NT2/D1 (cell line): ENCODE measurements around the gene LRRC41.

Experiments used
- DNase-seq: peaks from one replicate; pipeline ENCODE4 v3.0.0-alpha.2; 2011; ENCODE audit warnings: low read depth, low spot score
- H3K27me3 ChIP-seq: 2 replicates; pipeline ENCODE4 v1.6.0; 2011; ENCODE audit warnings: mild to moderate bottlenecking; ENCODE audit not compliant: insufficient read length, insufficient read depth
- H3K36me3 ChIP-seq: 2 replicates; pipeline ENCODE4 v1.6.1; 2011; ENCODE audit warnings: mild to moderate bottlenecking, low read length, mixed read lengths; ENCODE audit not compliant: insufficient read depth, insufficient read length
- H3K4me1 ChIP-seq: 2 replicates; pipeline ENCODE4 v1.5.1; 2011; ENCODE audit not compliant: insufficient read depth, insufficient read length
- H3K4me3 ChIP-seq: 2 replicates; pipeline ENCODE4 v1.5.1; 2011; ENCODE audit warnings: low read depth; ENCODE audit not compliant: insufficient read length
- H3K9ac ChIP-seq: 2 replicates; pipeline ENCODE4 v1.6.0; 2011; ENCODE audit warnings: low read depth; ENCODE audit not compliant: insufficient read length
- H3K9me3 ChIP-seq: 2 replicates; pipeline ENCODE4 v1.5.1; 2011; ENCODE audit warnings: mild to moderate bottlenecking, low read length; ENCODE audit not compliant: insufficient read depth
- SUZ12 ChIP-seq: IDR thresholded peaks from 2 replicates; pipeline ENCODE4 v1.6.1; 2011; ENCODE audit not compliant: insufficient read length, insufficient read depth; ENCODE audit errors: extremely low read depth
- YY1 ChIP-seq: IDR thresholded peaks from 2 replicates; pipeline ENCODE4 v1.6.1; 2011; ENCODE audit not compliant: insufficient read length, insufficient read depth
- ZNF274 ChIP-seq: IDR thresholded peaks from 2 replicates; pipeline ENCODE4 v1.6.1; 2011; ENCODE audit warnings: mild to moderate bottlenecking, low read depth, low read length

The LRRC41 gene

GRCh38 chr1:46278807-46279206, 24.6 kb downstream of the LRRC41 start:
- Histone ChIP-seq H3K9me3 (no peaks in the 10 kb centered on the region), H3K9ac (no peak overlapping the region), H3K4me3 (no peak overlapping the region), H3K4me1 (no peaks in the 10 kb centered on the region), H3K27me3 (no peaks in the 10 kb centered on the region), H3K36me3 (peaks cover 96% of the 10 kb centered on the region)
- no peak for TF ChIP-seq ZNF274
- no peak for TF ChIP-seq SUZ12
- TF ChIP-seq YY1: no peak
- DNase-seq: no peak

- Histone ChIP-seq H3K9me3 (no peaks in the 10 kb centered on the region), H3K9ac (no peak overlapping the region), H3K36me3 (peaks cover 99% of the 10 kb centered on the region), H3K27me3 (no peaks in the 10 kb centered on the region), H3K4me3 (no peak overlapping the region), H3K4me1 (no peaks in the 10 kb centered on the region)
- DNase-seq: no peak
- TF ChIP-seq SUZ12: no peak
- TF ChIP-seq ZNF274: no peak
- no peak for TF ChIP-seq YY1
Observed at GRCh38 chr1:46277658-46278373, 25.6 kb downstream of the LRRC41 start.

- no peaks in the 10 kb centered on the region for H3K9me3 ChIP-seq
- no peak for DNase-seq
- peaks cover 99% of the 10 kb centered on the region for H3K36me3 ChIP-seq
- H3K4me1 ChIP-seq: no peaks in the 10 kb centered on the region
- H3K9ac ChIP-seq: no peak overlapping the region
- H3K4me3 ChIP-seq: no peak overlapping the region
- H3K27me3 ChIP-seq: no peaks in the 10 kb centered on the region
- TF ChIP-seq ZNF274 (no peak), YY1 (no peak), SUZ12 (no peak)
Observed at GRCh38 chr1:46275030-46275337, 28.4 kb downstream of the LRRC41 start.

- TF ChIP-seq SUZ12: no peak
- no peak for TF ChIP-seq ZNF274
- no peak for TF ChIP-seq YY1
- H3K36me3 ChIP-seq: peaks cover 99% of the 10 kb centered on the region
- no peak overlapping the region for H3K4me3 ChIP-seq
- no peak overlapping the region for H3K9ac ChIP-seq
- no peaks in the 10 kb centered on the region for H3K9me3 ChIP-seq
- DNase-seq: no peak
- no peaks in the 10 kb centered on the region for H3K4me1 ChIP-seq
- no peaks in the 10 kb centered on the region for H3K27me3 ChIP-seq
Observed at GRCh38 chr1:46274225-46275029, 29.0 kb downstream of the LRRC41 start.

GRCh38 chr1:46268578-46268977, 34.8 kb downstream of the LRRC41 start:
- peaks cover 99% of the 10 kb centered on the region for H3K36me3 ChIP-seq
- H3K4me1 ChIP-seq: no peaks in the 10 kb centered on the region
- TF ChIP-seq SUZ12 (no peak), ZNF274 (no peak), YY1 (no peak)

GRCh38 chr1:46263146-46263545, 40.3 kb downstream of the LRRC41 start:
- Histone ChIP-seq H3K9me3 (no peaks in the 10 kb centered on the region), H3K4me3 (no peak overlapping the region), H3K27me3 (no peaks in the 10 kb centered on the region), H3K9ac (no peak overlapping the region), H3K4me1 (peaks cover 3% of the 10 kb centered on the region), H3K36me3 (peaks cover 99% of the 10 kb centered on the region)
- TF ChIP-seq SUZ12: no peak
- no peak for TF ChIP-seq YY1
- no peak for TF ChIP-seq ZNF274
- DNase-seq: no peak

More at GRCh38 chr1:46268578-46268977, 34.8 kb downstream of the LRRC41 start:
- Histone ChIP-seq H3K9me3 (no peaks in the 10 kb centered on the region), H3K27me3 (no peaks in the 10 kb centered on the region), H3K4me3 (no peak overlapping the region), H3K9ac (no peak overlapping the region)
- DNase-seq: no peak

GRCh38 chr1:46262508-46262907, 40.9 kb downstream of the LRRC41 start:
- peaks cover 99% of the 10 kb centered on the region for H3K36me3 ChIP-seq
- no peaks in the 10 kb centered on the region for H3K27me3 ChIP-seq
- H3K9me3 ChIP-seq: no peaks in the 10 kb centered on the region

More at GRCh38 chr1:46262508-46262907, 40.9 kb downstream of the LRRC41 start:
- Histone ChIP-seq H3K9ac (no peak overlapping the region), H3K4me1 (peaks cover 3% of the 10 kb centered on the region), H3K4me3 (no peak overlapping the region)
- TF ChIP-seq SUZ12 (no peak), YY1 (no peak), ZNF274 (no peak)
- DNase-seq: no peak
